Mesendoderm (in vitro differentiated cells): Measurements from ENCODE around the gene UMOD.
"Not testable (repeated sequence)": the region's sequence is repeated elsewhere in the genome, so short reads cannot be mapped to it uniquely, and the experiment has no call there.

Experiments
- DNase-seq: peaks from one replicate; pipeline ENCODE4 v3.0.0; 2013
- H2AK5ac ChIP-seq: 2 replicates; pipeline ENCODE4 v1.6.1; 2013; ENCODE audit warnings: low read length, inconsistent platforms
- H2BK120ac ChIP-seq: 2 replicates; pipeline ENCODE4 v1.6.1; 2013; ENCODE audit warnings: low read depth, mild to moderate bottlenecking, low read length, moderate library complexity, mixed read lengths
- H2BK15ac ChIP-seq: replicated peaks from 2 replicates; pipeline ENCODE4 v1.6.1; 2013; ENCODE audit warnings: low read depth, mild to moderate bottlenecking, moderate library complexity
- H2BK5ac ChIP-seq: 2 replicates; pipeline ENCODE4 v1.6.1; 2013; ENCODE audit warnings: low read length, inconsistent platforms
- H3K18ac ChIP-seq: 2 replicates; pipeline ENCODE4 v1.6.1; 2013; ENCODE audit warnings: mild to moderate bottlenecking, low read length, mixed read lengths
- H3K23ac ChIP-seq: one replicate; pipeline ENCODE4 v1.6.1; 2013; ENCODE audit warnings: low read length
- H3K27ac ChIP-seq: 2 replicates; pipeline ENCODE4 v1.5.1; 2013; ENCODE audit warnings: low read depth, mild to moderate bottlenecking, inconsistent platforms, low read length, moderate library complexity
- H3K27me3 ChIP-seq: 2 replicates; pipeline ENCODE4 v1.6.1; 2013; ENCODE audit warnings: low read length, control low read depth, mild to moderate bottlenecking, inconsistent platforms; ENCODE audit not compliant: insufficient read depth, poor library complexity
- H3K36me3 ChIP-seq: 2 replicates; pipeline ENCODE4 v1.6.1; 2013; ENCODE audit warnings: low read length, inconsistent platforms; ENCODE audit not compliant: control insufficient read depth, insufficient read depth
- H3K4ac ChIP-seq: one replicate; pipeline ENCODE4 v1.6.1; 2013; ENCODE audit warnings: low read depth, mild to moderate bottlenecking, low read length, moderate library complexity
- H3K4me1 ChIP-seq: 2 replicates; pipeline ENCODE4 v1.6.1; 2013; ENCODE audit warnings: low read depth, low read length, inconsistent platforms; ENCODE audit not compliant: control insufficient read depth
- H3K4me2 ChIP-seq: 2 replicates; pipeline ENCODE4 v1.6.1; 2013; ENCODE audit warnings: low read length
- H3K4me3 ChIP-seq: 2 replicates; pipeline ENCODE4 v1.5.1; 2013; ENCODE audit warnings: mild to moderate bottlenecking, low read length
- H3K56ac ChIP-seq: one replicate; pipeline ENCODE4 v1.6.1; 2013; ENCODE audit warnings: low read length
- H3K79me1 ChIP-seq: 2 replicates; pipeline ENCODE4 v1.6.1; 2013; ENCODE audit warnings: low read length, inconsistent platforms
- H3K79me2 ChIP-seq: 2 replicates; pipeline ENCODE4 v1.6.1; 2013; ENCODE audit warnings: mild to moderate bottlenecking, low read length; ENCODE audit not compliant: control insufficient read depth, insufficient read depth
- H3K9ac ChIP-seq: 2 replicates; pipeline ENCODE4 v1.6.1; 2013; ENCODE audit warnings: low read length, inconsistent platforms
- H4K5ac ChIP-seq: one replicate; pipeline ENCODE4 v1.6.1; 2013; ENCODE audit warnings: low read length
- H4K8ac ChIP-seq: one replicate; pipeline ENCODE4 v1.6.1; 2013; ENCODE audit warnings: low read depth, mild to moderate bottlenecking, control low read depth, low read length, moderate library complexity
- WGBS: extraction: QIAGEN DNeasy Blood & Tissue Kit; methylation state at CpG from one replicate; pipeline ENCODE4 v1.1.7; 2013; ENCODE audit warnings: low lambda C conversion rate, missing lambda C conversion rate; ENCODE audit not compliant: insufficient coverage; ENCODE audit errors: extremely low coverage; 5-methylcytosine and 5-hydroxymethylcytosine counted together

UMOD gene

GRCh38 chr16:20323591-20324117, 28.9 kb downstream of the UMOD start:
- no peak overlapping the region for H3K4me2 ChIP-seq

GRCh38 chr16:20322696-20323095, 29.8 kb downstream of the UMOD start:
- Histone ChIP-seq H3K4me2 (no peak overlapping the region), H4K8ac (no peak overlapping the region), H3K79me1 (no peaks in the 10 kb centered on the region), H4K5ac (no peak overlapping the region), H3K23ac (no peak overlapping the region), H3K27me3 (no peaks in the 10 kb centered on the region), H3K4ac (no peak overlapping the region), H3K4me1 (no peaks in the 10 kb centered on the region), H3K9ac (no peak overlapping the region), H2BK15ac (no peak overlapping the region), H2AK5ac (no peak overlapping the region), H3K56ac (no peak overlapping the region), H2BK120ac (no peak overlapping the region), H3K27ac (no peak overlapping the region), H3K18ac (no peak overlapping the region), H2BK5ac (no peak overlapping the region), H3K4me3 (no peak overlapping the region), H3K79me2 (no peaks in the 10 kb centered on the region), H3K36me3 (no peaks in the 10 kb centered on the region)
- DNase-seq: no peak
- no CpG with 5 or more reads among the region's 4 CpGs for WGBS

More at GRCh38 chr16:20323591-20324117, 28.9 kb downstream of the UMOD start:
- no peak for DNase-seq
- Histone ChIP-seq H3K36me3 (no peaks in the 10 kb centered on the region), H2BK5ac (no peak overlapping the region), H3K9ac (no peak overlapping the region), H4K8ac (no peak overlapping the region), H3K4me3 (no peak overlapping the region), H3K27ac (no peak overlapping the region), H3K27me3 (no peaks in the 10 kb centered on the region), H3K23ac (no peak overlapping the region), H3K18ac (no peak overlapping the region), H3K4ac (no peak overlapping the region), H4K5ac (no peak overlapping the region), H3K4me1 (no peaks in the 10 kb centered on the region), H2AK5ac (no peak overlapping the region), H3K56ac (no peak overlapping the region), H2BK120ac (no peak overlapping the region), H3K79me2 (no peaks in the 10 kb centered on the region), H3K79me1 (no peaks in the 10 kb centered on the region), H2BK15ac (no peak overlapping the region)
- WGBS: no CpG with 5 or more reads among the region's 9 CpGs

GRCh38 chr16:20321671-20322070, 30.8 kb downstream of the UMOD start:
- Histone ChIP-seq H3K27ac (no peak overlapping the region), H3K23ac (no peak overlapping the region), H3K4me3 (no peak overlapping the region), H3K4me2 (no peak overlapping the region), H4K5ac (no peak overlapping the region), H4K8ac (no peak overlapping the region), H3K9ac (no peak overlapping the region), H2BK120ac (no peak overlapping the region), H3K4ac (no peak overlapping the region), H3K18ac (no peak overlapping the region), H3K79me2 (no peaks in the 10 kb centered on the region), H2AK5ac (no peak overlapping the region), H3K56ac (no peak overlapping the region), H3K27me3 (no peaks in the 10 kb centered on the region), H3K4me1 (no peaks in the 10 kb centered on the region), H3K36me3 (no peaks in the 10 kb centered on the region), H3K79me1 (no peaks in the 10 kb centered on the region), H2BK15ac (no peak overlapping the region), H2BK5ac (no peak overlapping the region)
- DNase-seq: no peak
- no CpG with 5 or more reads among the region's 1 CpG for WGBS

GRCh38 chr16:20321051-20321450, 31.5 kb downstream of the UMOD start:
- no CpG with 5 or more reads among the region's 2 CpGs for WGBS

GRCh38 chr16:20320592-20320991, 31.9 kb downstream of the UMOD start:
- H3K4ac ChIP-seq: no peak overlapping the region
- no peak for DNase-seq
- no peak overlapping the region for H3K23ac ChIP-seq
- H3K18ac ChIP-seq: no peak overlapping the region
- no peaks in the 10 kb centered on the region for H3K36me3 ChIP-seq
- H2BK120ac ChIP-seq: no peak overlapping the region
- no peaks in the 10 kb centered on the region for H3K79me1 ChIP-seq
- no peak overlapping the region for H3K56ac ChIP-seq
- H3K79me2 ChIP-seq: no peaks in the 10 kb centered on the region
- no peaks in the 10 kb centered on the region for H3K27me3 ChIP-seq
- no peak overlapping the region for H2BK5ac ChIP-seq
- no peak overlapping the region for H2AK5ac ChIP-seq
- no peaks in the 10 kb centered on the region for H3K4me1 ChIP-seq
- no peak overlapping the region for H2BK15ac ChIP-seq
- no peak overlapping the region for H3K9ac ChIP-seq
- no peak overlapping the region for H3K27ac ChIP-seq
- H4K5ac ChIP-seq: no peak overlapping the region
- H3K4me3 ChIP-seq: no peak overlapping the region
- no peak overlapping the region for H4K8ac ChIP-seq
- no peak overlapping the region for H3K4me2 ChIP-seq

More at GRCh38 chr16:20321051-20321450, 31.5 kb downstream of the UMOD start:
- not testable (repeated sequence) for DNase-seq, H3K36me3 ChIP-seq, H3K79me2 ChIP-seq, H3K4me3 ChIP-seq, H3K27ac ChIP-seq, H2AK5ac ChIP-seq, H3K56ac ChIP-seq, H3K4me1 ChIP-seq, H3K18ac ChIP-seq, H3K27me3 ChIP-seq, H2BK15ac ChIP-seq, H2BK5ac ChIP-seq, H3K79me1 ChIP-seq, H4K8ac ChIP-seq, H4K5ac ChIP-seq, H2BK120ac ChIP-seq, H3K23ac ChIP-seq, H3K9ac ChIP-seq, H3K4ac ChIP-seq, H3K4me2 ChIP-seq

- H3K27me3 ChIP-seq: no peaks in the 10 kb centered on the region
- no peak overlapping the region for H3K4me2 ChIP-seq
- no peaks in the 10 kb centered on the region for H3K36me3 ChIP-seq
- H2BK15ac ChIP-seq: no peak overlapping the region
- no peak overlapping the region for H3K56ac ChIP-seq
- H2BK120ac ChIP-seq: no peak overlapping the region
- no peak overlapping the region for H3K27ac ChIP-seq
- H3K79me2 ChIP-seq: no peaks in the 10 kb centered on the region
- no peak overlapping the region for H3K18ac ChIP-seq
- H3K9ac ChIP-seq: no peak overlapping the region
- no peak for DNase-seq
- H3K4me3 ChIP-seq: no peak overlapping the region
- H3K79me1 ChIP-seq: no peaks in the 10 kb centered on the region
- H3K23ac ChIP-seq: no peak overlapping the region
- H2BK5ac ChIP-seq: no peak overlapping the region
- no peak overlapping the region for H3K4ac ChIP-seq
- no peak overlapping the region for H4K8ac ChIP-seq
- WGBS: no CpG with 5 or more reads among the region's 2 CpGs
- H3K4me1 ChIP-seq: no peaks in the 10 kb centered on the region
- no peak overlapping the region for H2AK5ac ChIP-seq
- H4K5ac ChIP-seq: no peak overlapping the region
These were observed 32.3 kb downstream of the UMOD start for GRCh38 chr16:20320178-20320577.
